ENCODE data around the gene HGF. TPM values are rescaled to one million over a fixed set of nuclear protein-coding genes. Genes with fewer than 3 reads are reported as not detected.

Gene HGF
- total and polyA plus RNA-seq, 2 of the 8 experiments (the other 6 are each of a cell fraction or from before 2014, with no cell fraction given): 0.05 to 0.60 TPM

DNA sequence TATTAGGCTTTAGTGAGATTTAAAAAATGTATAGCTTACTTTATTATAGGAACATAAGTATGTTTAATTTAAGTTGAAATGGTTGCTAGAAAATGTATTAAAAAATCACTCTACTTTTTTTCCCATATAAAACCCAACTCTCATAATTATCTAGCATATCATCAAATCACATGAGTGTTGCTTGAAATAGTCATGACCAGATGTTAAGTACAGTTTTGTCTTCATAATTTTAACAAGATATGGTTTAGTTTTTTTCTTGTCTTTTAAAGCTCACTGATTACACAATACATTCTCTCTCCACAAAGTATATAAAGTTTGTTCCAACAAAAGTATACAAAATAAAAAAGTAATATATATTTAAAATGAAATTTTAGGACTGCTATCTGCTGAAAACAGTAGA lies 82.8 kb downstream of the HGF start:
- H3K4me2 ChIP-seq (ENCODE audit: insufficient read depth in 1 of 2, low read depth in 2 of 2, low read length in 2 of 2): no peak overlapping the region
- FAIRE-seq: no peak
- no peaks in the 10 kb centered on the region for H3K79me1 ChIP-seq (ENCODE audit: low read depth, low read length)
- no peaks in the 10 kb centered on the region for H3K36me3 ChIP-seq (ENCODE audit: control insufficient read depth in 2 of 4, insufficient read depth in 4 of 4, low read length in 3 of 4)
- no peak overlapping the region for H3K56ac ChIP-seq (replicated peaks; ENCODE audit: insufficient read length, low read depth, low read length)
- H3K18ac ChIP-seq (ENCODE audit: extremely low read depth, low read length): no peak overlapping the region
- no peak overlapping the region for H2BK20ac ChIP-seq (ENCODE audit: low read length)
- H3K27ac ChIP-seq (ENCODE audit: low read depth, low read length): no peak overlapping the region
- H3K14ac ChIP-seq (ENCODE audit: insufficient read length): no peak overlapping the region
- H3K79me2 ChIP-seq (ENCODE audit: control insufficient read depth in 1 of 2, insufficient read depth in 2 of 2, low read length in 2 of 2): no peaks in the 10 kb centered on the region
- no peak overlapping the region for H3K23ac ChIP-seq (ENCODE audit: insufficient read length)
- H3K4me3 ChIP-seq (ENCODE audit: extremely low read depth in 1 of 4, insufficient read depth in 2 of 4, low read depth in 3 of 4, low read length in 4 of 4): no peak overlapping the region
- H4K8ac ChIP-seq (ENCODE audit: extremely low read depth, insufficient read depth, low read length): no peak overlapping the region
- no peaks in the 10 kb centered on the region for H3K27me3 ChIP-seq (replicated peaks in 1 of 4; ENCODE audit: control insufficient read depth in 3 of 4, extremely low read depth in 1 of 4, insufficient read depth in 3 of 4, low read length in 3 of 4)
- H4K91ac ChIP-seq (replicated peaks; ENCODE audit: insufficient read length, low read length): no peak overlapping the region
- H2BK120ac ChIP-seq (replicated peaks; ENCODE audit: low read depth, low read length): no peak overlapping the region
- H3K4ac ChIP-seq (replicated peaks; ENCODE audit: insufficient read length, low read depth, low read length): no peak overlapping the region
- ChIA-PET POLR2A (ENCODE audit: partially characterized antibody) (no interaction called here), CTCF (ENCODE audit: partially characterized antibody) (interaction anchor here (1.9 kb wide), 1 partner anchor 18 kb away, joined by 4 read pairs; no protein-coding TSS in a partner anchor)
- H2BK15ac ChIP-seq (ENCODE audit: low read length): no peak overlapping the region
- DNase-seq (ENCODE audit: low read depth in 1 of 2, low spot score in 2 of 2): no peak
- H3K9me3 ChIP-seq (ENCODE audit: insufficient read depth in 2 of 2, low read depth in 1 of 2, low read length in 1 of 2): no peaks in the 10 kb centered on the region
- no peak overlapping the region for H2AFZ ChIP-seq (ENCODE audit: low read length)
- no peak for TF ChIP-seq KDM5A (IDR thresholded peaks at IDR 0.05; ENCODE audit: low read length)
- TF ChIP-seq EGR1 (IDR thresholded peaks at IDR 0.05; ENCODE audit: borderline replicate concordance, low read depth, low read length): no peak
- TF ChIP-seq TEAD4 (IDR thresholded peaks at IDR 0.05; ENCODE audit: low read depth, low read length): no peak
- no peak overlapping the region for H2BK5ac ChIP-seq (ENCODE audit: low read depth, low read length)
- no peak overlapping the region for H2BK12ac ChIP-seq (ENCODE audit: low read depth, low read length)
- no peak overlapping the region for H4K5ac ChIP-seq (ENCODE audit: insufficient read length, low read depth, low read length)
- H2AK5ac ChIP-seq (ENCODE audit: low read depth, low read length): no peak overlapping the region
- peaks cover 0 to 11% (median 7%) of the 10 kb centered on the region in 4 experiments; a peak in 3 of 7 replicates for H3K4me1 ChIP-seq (replicated peaks in 1 of 4; ENCODE audit: control insufficient read depth in 3 of 4, insufficient read depth in 4 of 4, low read length in 3 of 4)
- H3K9ac ChIP-seq (replicated peaks in 1 of 4; ENCODE audit: extremely low read depth in 1 of 4, low read depth in 3 of 4, low read length in 3 of 4): no peak overlapping the region
- no peaks in the 10 kb centered on the region; the same call in 1 of the 2 replicates for H3K23me2 ChIP-seq (ENCODE audit: low read depth, low read length)
- H4K20me1 ChIP-seq (replicated peaks in 1 of 2; ENCODE audit: control insufficient read depth in 1 of 2, insufficient read depth in 2 of 2, low read length in 2 of 2): no peaks in the 10 kb centered on the region
